ENCODE data around the gene CDKN2C. TPM values are rescaled to one million over a fixed set of nuclear protein-coding genes. Genes with fewer than 3 reads are reported as not detected.

Gene CDKN2C
- total RNA-seq, 1 experiment from 2014 or later: 9.4 TPM

DNA sequence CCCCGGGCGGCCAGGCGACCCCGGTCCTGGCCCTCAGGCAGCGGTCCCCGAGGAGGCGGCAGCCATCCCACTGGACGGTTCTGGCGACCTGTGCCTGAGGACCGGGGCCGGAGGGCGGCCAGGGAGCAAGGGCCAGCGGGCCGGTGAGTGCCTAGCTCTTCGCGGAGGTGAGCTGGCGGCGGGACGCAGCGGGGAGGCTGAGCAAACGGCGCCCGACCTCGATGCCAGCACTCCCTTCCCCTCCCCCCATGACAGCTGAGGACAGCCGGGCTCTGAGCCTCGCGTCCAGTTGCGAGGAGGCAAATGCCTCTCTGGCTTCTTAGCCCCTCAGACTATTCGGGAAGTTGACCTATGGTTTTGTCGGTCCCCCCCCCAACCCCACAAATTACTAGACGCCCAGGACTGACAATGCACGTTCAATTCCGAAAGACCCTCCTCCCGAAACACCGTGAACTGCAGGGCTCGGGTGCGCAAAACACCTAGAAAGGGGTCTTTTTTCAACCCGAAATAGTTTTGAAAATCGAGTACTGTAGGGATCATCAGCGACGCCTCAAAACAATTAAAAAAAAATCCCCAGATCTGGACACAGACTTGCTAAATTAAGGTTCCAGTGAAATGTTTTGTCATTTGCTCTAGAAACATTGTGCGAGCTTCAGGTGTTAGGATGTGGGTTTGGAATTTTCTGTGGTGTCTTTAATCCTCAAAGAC lies 8.3 kb downstream of the CDKN2C start:
- Histone ChIP-seq H3K9ac (ENCODE audit: low read length) (peak overlapping the region; percentile 65), H3K27ac (ENCODE audit: low read depth, low read length) (peak overlapping the region; percentile 50; the same call in 1 of the 2 replicates), H3K36me3 (ENCODE audit: control insufficient read depth in 1 of 2, insufficient read depth in 2 of 2, low read length in 2 of 2) (no peaks in the 10 kb centered on the region), H3K4me2 (ENCODE audit: low read length) (peak overlapping the region; percentile 80), H2AFZ (ENCODE audit: low read depth, low read length, poor library complexity, severe bottlenecking) (peak overlapping the region; percentile 91), H3K9me3 (ENCODE audit: control insufficient read depth in 1 of 2, insufficient read depth in 1 of 2, low read depth in 1 of 2, low read length in 2 of 2) (no peaks in the 10 kb centered on the region), H3K79me2 (ENCODE audit: insufficient read depth, low read length) (no peaks in the 10 kb centered on the region), H4K20me1 (ENCODE audit: insufficient read depth) (no peaks in the 10 kb centered on the region), H3K27me3 (ENCODE audit: insufficient read depth, low read length) (no peaks in the 10 kb centered on the region), H3K4me1 (ENCODE audit: control insufficient read depth in 1 of 2, insufficient read depth in 2 of 2, low read length in 2 of 2) (peaks cover 6 to 17% of the 10 kb centered on the region in 2 experiments; a peak in 3 of 4 replicates), H3K9me2 (ENCODE audit: insufficient read depth) (no peaks in the 10 kb centered on the region), H3K4me3 (replicated peaks in 1 of 2; ENCODE audit: low read depth in 1 of 2, low read length in 2 of 2) (peak overlapping the region; percentile 54 to 65)
- POLR2A ChIA-PET: interaction anchor here (0.9 kb wide), 1 partner anchor 10 kb away, joined by 3 read pairs; no protein-coding TSS in a partner anchor
- CTCF ChIA-PET: interaction anchor here (1.5 kb wide), 1 partner anchor 10 kb away, joined by 6 read pairs; no protein-coding TSS in a partner anchor
- no TSS peak for BruUV-seq (replicated peaks)
- RAD21 ChIA-PET (ENCODE audit: low non-redundant PET in 1 of 2, low total read pairs in 2 of 2, uncharacterized antibody in 2 of 2, unreplicated experiment in 2 of 2): no interaction called here
- DNase-seq (ENCODE audit: low read depth, low spot score) (no peak), ATAC-seq (peak; percentile 86)
- intact Hi-C loops (cut with micrococcal nuclease): no loop called here
- TF ChIP-seq ZFX (IDR thresholded peaks at IDR 0.05) (0 out of 2 replicates have a peak, but pooled peaks have one; percentile 29), SRF (IDR thresholded peaks at IDR 0.05; ENCODE audit: low read depth) (no peak), POLR2AphosphoS5 (IDR thresholded peaks at IDR 0.05; ENCODE audit: low read depth, low read length) (no peak), CBX3 (IDR thresholded peaks at IDR 0.05; ENCODE audit: low read depth) (no peak), SP1 (IDR thresholded peaks at IDR 0.05; ENCODE audit: low read depth) (no peak), POLR2A (IDR thresholded peaks at IDR 0.05; ENCODE audit: borderline replicate concordance, extremely low read depth, insufficient read depth, insufficient read length) (peak; percentile 47), EZH2phosphoT487 (IDR thresholded peaks at IDR 0.05; ENCODE audit: borderline replicate concordance) (no peak), CEBPB (IDR thresholded peaks at IDR 0.05; ENCODE audit: low read depth) (no peak), EGR1 (IDR thresholded peaks at IDR 0.05; ENCODE audit: low read depth) (no peak), YY1 (IDR thresholded peaks at IDR 0.05; ENCODE audit: extremely low read depth, insufficient replicate concordance, low read depth, low read length) (no peak), ELF1 (IDR thresholded peaks at IDR 0.05; ENCODE audit: borderline replicate concordance, low read depth) (no peak), JUND (IDR thresholded peaks at IDR 0.05) (no peak), EZH2 (IDR thresholded peaks at IDR 0.05) (no peak), TCF7L2 (IDR thresholded peaks at IDR 0.05; ENCODE audit: borderline replicate concordance, extremely low read depth, insufficient read depth, insufficient read length) (peak; percentile 53)
- TF ChIP-seq, protein P1, sequence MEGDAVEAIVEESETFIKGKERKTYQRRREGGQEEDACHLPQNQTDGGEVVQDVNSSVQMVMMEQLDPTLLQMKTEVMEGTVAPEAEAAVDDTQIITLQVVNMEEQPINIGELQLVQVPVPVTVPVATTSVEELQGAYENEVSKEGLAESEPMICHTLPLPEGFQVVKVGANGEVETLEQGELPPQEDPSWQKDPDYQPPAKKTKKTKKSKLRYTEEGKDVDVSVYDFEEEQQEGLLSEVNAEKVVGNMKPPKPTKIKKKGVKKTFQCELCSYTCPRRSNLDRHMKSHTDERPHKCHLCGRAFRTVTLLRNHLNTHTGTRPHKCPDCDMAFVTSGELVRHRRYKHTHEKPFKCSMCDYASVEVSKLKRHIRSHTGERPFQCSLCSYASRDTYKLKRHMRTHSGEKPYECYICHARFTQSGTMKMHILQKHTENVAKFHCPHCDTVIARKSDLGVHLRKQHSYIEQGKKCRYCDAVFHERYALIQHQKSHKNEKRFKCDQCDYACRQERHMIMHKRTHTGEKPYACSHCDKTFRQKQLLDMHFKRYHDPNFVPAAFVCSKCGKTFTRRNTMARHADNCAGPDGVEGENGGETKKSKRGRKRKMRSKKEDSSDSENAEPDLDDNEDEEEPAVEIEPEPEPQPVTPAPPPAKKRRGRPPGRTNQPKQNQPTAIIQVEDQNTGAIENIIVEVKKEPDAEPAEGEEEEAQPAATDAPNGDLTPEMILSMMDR (IDR thresholded peaks at IDR 0.05 in 2 of 3, conservative IDR thresholded peaks at IDR 0.05 in 1 of 3; ENCODE audit: borderline replicate concordance in 1 of 3, insufficient read depth in 1 of 3, low read depth in 2 of 3, low read length in 2 of 3): no peak
- TF ChIP-seq, protein P2, sequence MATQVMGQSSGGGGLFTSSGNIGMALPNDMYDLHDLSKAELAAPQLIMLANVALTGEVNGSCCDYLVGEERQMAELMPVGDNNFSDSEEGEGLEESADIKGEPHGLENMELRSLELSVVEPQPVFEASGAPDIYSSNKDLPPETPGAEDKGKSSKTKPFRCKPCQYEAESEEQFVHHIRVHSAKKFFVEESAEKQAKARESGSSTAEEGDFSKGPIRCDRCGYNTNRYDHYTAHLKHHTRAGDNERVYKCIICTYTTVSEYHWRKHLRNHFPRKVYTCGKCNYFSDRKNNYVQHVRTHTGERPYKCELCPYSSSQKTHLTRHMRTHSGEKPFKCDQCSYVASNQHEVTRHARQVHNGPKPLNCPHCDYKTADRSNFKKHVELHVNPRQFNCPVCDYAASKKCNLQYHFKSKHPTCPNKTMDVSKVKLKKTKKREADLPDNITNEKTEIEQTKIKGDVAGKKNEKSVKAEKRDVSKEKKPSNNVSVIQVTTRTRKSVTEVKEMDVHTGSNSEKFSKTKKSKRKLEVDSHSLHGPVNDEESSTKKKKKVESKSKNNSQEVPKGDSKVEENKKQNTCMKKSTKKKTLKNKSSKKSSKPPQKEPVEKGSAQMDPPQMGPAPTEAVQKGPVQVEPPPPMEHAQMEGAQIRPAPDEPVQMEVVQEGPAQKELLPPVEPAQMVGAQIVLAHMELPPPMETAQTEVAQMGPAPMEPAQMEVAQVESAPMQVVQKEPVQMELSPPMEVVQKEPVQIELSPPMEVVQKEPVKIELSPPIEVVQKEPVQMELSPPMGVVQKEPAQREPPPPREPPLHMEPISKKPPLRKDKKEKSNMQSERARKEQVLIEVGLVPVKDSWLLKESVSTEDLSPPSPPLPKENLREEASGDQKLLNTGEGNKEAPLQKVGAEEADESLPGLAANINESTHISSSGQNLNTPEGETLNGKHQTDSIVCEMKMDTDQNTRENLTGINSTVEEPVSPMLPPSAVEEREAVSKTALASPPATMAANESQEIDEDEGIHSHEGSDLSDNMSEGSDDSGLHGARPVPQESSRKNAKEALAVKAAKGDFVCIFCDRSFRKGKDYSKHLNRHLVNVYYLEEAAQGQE (IDR thresholded peaks at IDR 0.05; ENCODE audit: low read depth): no peak
- TF ChIP-seq, protein P3, sequence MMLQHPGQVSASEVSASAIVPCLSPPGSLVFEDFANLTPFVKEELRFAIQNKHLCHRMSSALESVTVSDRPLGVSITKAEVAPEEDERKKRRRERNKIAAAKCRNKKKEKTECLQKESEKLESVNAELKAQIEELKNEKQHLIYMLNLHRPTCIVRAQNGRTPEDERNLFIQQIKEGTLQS (IDR thresholded peaks at IDR 0.05): no peak
- TF ChIP-seq, protein P4, sequence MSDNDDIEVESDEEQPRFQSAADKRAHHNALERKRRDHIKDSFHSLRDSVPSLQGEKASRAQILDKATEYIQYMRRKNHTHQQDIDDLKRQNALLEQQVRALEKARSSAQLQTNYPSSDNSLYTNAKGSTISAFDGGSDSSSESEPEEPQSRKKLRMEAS (IDR thresholded peaks at IDR 0.05): peak; percentile 32; the same call in 1 of the 2 replicates
- TF ChIP-seq, protein P5, sequence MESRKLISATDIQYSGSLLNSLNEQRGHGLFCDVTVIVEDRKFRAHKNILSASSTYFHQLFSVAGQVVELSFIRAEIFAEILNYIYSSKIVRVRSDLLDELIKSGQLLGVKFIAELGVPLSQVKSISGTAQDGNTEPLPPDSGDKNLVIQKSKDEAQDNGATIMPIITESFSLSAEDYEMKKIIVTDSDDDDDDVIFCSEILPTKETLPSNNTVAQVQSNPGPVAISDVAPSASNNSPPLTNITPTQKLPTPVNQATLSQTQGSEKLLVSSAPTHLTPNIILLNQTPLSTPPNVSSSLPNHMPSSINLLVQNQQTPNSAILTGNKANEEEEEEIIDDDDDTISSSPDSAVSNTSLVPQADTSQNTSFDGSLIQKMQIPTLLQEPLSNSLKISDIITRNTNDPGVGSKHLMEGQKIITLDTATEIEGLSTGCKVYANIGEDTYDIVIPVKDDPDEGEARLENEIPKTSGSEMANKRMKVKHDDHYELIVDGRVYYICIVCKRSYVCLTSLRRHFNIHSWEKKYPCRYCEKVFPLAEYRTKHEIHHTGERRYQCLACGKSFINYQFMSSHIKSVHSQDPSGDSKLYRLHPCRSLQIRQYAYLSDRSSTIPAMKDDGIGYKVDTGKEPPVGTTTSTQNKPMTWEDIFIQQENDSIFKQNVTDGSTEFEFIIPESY (IDR thresholded peaks at IDR 0.05; ENCODE audit: extremely low read depth, insufficient replicate concordance, low read length): no peak

All from HCT116 (cell line).